ENCODE results near the gene LACTBL1.
"Not testable (repeated sequence)": the region's sequence is repeated elsewhere in the genome, so short reads cannot be mapped to it uniquely, and the experiment has no call there.

The LACTBL1 gene

GRCh38 chr1:22952694-22953056 is 20.0 kb downstream of the LACTBL1 start:
- H3K4me3 ChIP-seq (ENCODE audit: low read depth, low read length), result no peak overlapping the region
- no peak for DNase-seq (ENCODE audit: low read depth)

- no peak overlapping the region for H3K4me3 ChIP-seq (ENCODE audit: low read depth, low read length)
- DNase-seq (ENCODE audit: low read depth), result no peak
Measured at GRCh38 chr1:22951796-22952195, 20.9 kb downstream of the LACTBL1 start.

GRCh38 chr1:22949822-22950331 is 22.8 kb downstream of the LACTBL1 start:
- DNase-seq (ENCODE audit: low read depth), result no peak
- H3K4me3 ChIP-seq (ENCODE audit: low read depth, low read length), result no peak overlapping the region

GRCh38 chr1:22945171-22945570 is 27.5 kb downstream of the LACTBL1 start:
- not testable (repeated sequence) for H3K4me3 ChIP-seq (ENCODE audit: low read depth, low read length); DNase-seq (ENCODE audit: low read depth)

GRCh38 chr1:22944346-22945055 is 28.2 kb downstream of the LACTBL1 start:
- no peak for DNase-seq (ENCODE audit: low read depth)
- no peak overlapping the region for H3K4me3 ChIP-seq (ENCODE audit: low read depth, low read length)

- H3K4me3 ChIP-seq (ENCODE audit: low read depth, low read length), result no peak overlapping the region
- DNase-seq (ENCODE audit: low read depth), result no peak
Measured at GRCh38 chr1:22941257-22941656, 31.4 kb downstream of the LACTBL1 start.

- H3K4me3 ChIP-seq (ENCODE audit: low read depth, low read length), result no peak overlapping the region
- no peak for DNase-seq (ENCODE audit: low read depth)
Measured at GRCh38 chr1:22936681-22937080, 36.0 kb downstream of the LACTBL1 start.

- DNase-seq (ENCODE audit: low read depth), result no peak
- no peak overlapping the region for H3K4me3 ChIP-seq (ENCODE audit: low read depth, low read length)
Measured at GRCh38 chr1:22935433-22935832, 37.2 kb downstream of the LACTBL1 start.

- H3K4me3 ChIP-seq (ENCODE audit: low read depth, low read length), result no peak overlapping the region
- no peak for DNase-seq (ENCODE audit: low read depth)
Measured at GRCh38 chr1:22932803-22933470, 39.7 kb downstream of the LACTBL1 start.

- no peak for DNase-seq (ENCODE audit: low read depth)
- no peak overlapping the region for H3K4me3 ChIP-seq (ENCODE audit: low read depth, low read length)
Measured at GRCh38 chr1:22930240-22930912, 42.3 kb downstream of the LACTBL1 start.

GRCh38 chr1:22925111-22925510 is 47.6 kb downstream of the LACTBL1 start:
- H3K4me3 ChIP-seq (ENCODE audit: low read depth, low read length), result no peak overlapping the region
- no peak for DNase-seq (ENCODE audit: low read depth)

GRCh38 chr1:22922640-22923039 is 50.0 kb downstream of the LACTBL1 start:
- no peak for DNase-seq (ENCODE audit: low read depth)

GRCh38 chr1:22921452-22922126 is 51.1 kb downstream of the LACTBL1 start:
- H3K4me3 ChIP-seq (ENCODE audit: low read depth, low read length), result no peak overlapping the region
- DNase-seq (ENCODE audit: low read depth), result no peak

More at GRCh38 chr1:22922640-22923039, 50.0 kb downstream of the LACTBL1 start:
- H3K4me3 ChIP-seq (ENCODE audit: low read depth, low read length), result no peak overlapping the region

GRCh38 chr1:22920734-22921451 is 51.8 kb downstream of the LACTBL1 start:
- H3K4me3 ChIP-seq (ENCODE audit: low read depth, low read length), result no peak overlapping the region
- DNase-seq (ENCODE audit: low read depth), result no peak

GRCh38 chr1:22920026-22920733 is 52.5 kb downstream of the LACTBL1 start:
- no peak overlapping the region for H3K4me3 ChIP-seq (ENCODE audit: low read depth, low read length)
- no peak for DNase-seq (ENCODE audit: low read depth)

- no peak overlapping the region for H3K4me3 ChIP-seq (ENCODE audit: low read depth, low read length)
- no peak for DNase-seq (ENCODE audit: low read depth)
Measured at GRCh38 chr1:22919341-22920025, 53.2 kb downstream of the LACTBL1 start.

- H3K4me3 ChIP-seq (ENCODE audit: low read depth, low read length), result no peak overlapping the region
Measured at GRCh38 chr1:22918644-22919043, 54.0 kb downstream of the LACTBL1 start.

GRCh38 chr1:22917989-22918388 is 54.7 kb downstream of the LACTBL1 start:
- no peak for DNase-seq (ENCODE audit: low read depth)
- no peak overlapping the region for H3K4me3 ChIP-seq (ENCODE audit: low read depth, low read length)

More at GRCh38 chr1:22918644-22919043, 54.0 kb downstream of the LACTBL1 start:
- DNase-seq (ENCODE audit: low read depth), result no peak

Data from skeletal muscle cell (primary cell).